Neural cell (in vitro differentiated cells): ENCODE measurements around the gene CIB4. TPM values are rescaled to one million over a fixed set of nuclear protein-coding genes. Genes with fewer than 3 reads are reported as not detected.

ENCODE experiments used
- H2AFZ ChIP-seq: fragments of 200-600, 300-800 bp; sonication (generic), shearing (Covaris generic); 2 replicates; pipeline ENCODE4 v1.6.0; 2014; ENCODE audit warnings: low read depth, mild to moderate bottlenecking, antibody characterized with exemption, low read length, moderate library complexity
- H3F3A ChIP-seq: fragments of 200-600 bp; shearing (Covaris generic); 2 replicates; pipeline ENCODE4 v1.6.1; 2016; ENCODE audit warnings: mild to moderate bottlenecking, moderate library complexity, mixed read lengths, antibody characterized with exemption, low read length; ENCODE audit not compliant: insufficient read depth, poor library complexity, severe bottlenecking
- H3K27ac ChIP-seq: fragments of 200-600, 300-800 bp; sonication (generic), shearing (Covaris generic); 2 replicates; pipeline ENCODE4 v1.5.1; 2014; ENCODE audit warnings: mild to moderate bottlenecking, low read length, moderate library complexity
- H3K27me3 ChIP-seq: fragments of 300-800, 200-600 bp; sonication (generic), shearing (Covaris generic); 2 replicates; pipeline ENCODE4 v1.6.0; 2014; ENCODE audit warnings: mild to moderate bottlenecking, low read depth, low read length, moderate library complexity; ENCODE audit not compliant: insufficient read depth
- H3K36me3 ChIP-seq: fragments of 300-800, 200-600 bp; sonication (generic), shearing (Covaris generic); 2 replicates; pipeline ENCODE4 v1.5.1; 2014; ENCODE audit warnings: mild to moderate bottlenecking, antibody characterized with exemption, low read length, moderate library complexity; ENCODE audit not compliant: insufficient read depth
- H3K4me2 ChIP-seq: fragments of 300-800, 200-600 bp; sonication (generic), shearing (Covaris generic); 2 replicates; pipeline ENCODE4 v1.6.0; 2014; ENCODE audit warnings: mild to moderate bottlenecking, low read length
- H3K4me3 ChIP-seq: fragments of 300-800, 200-600 bp; sonication (generic), shearing (Covaris generic); 2 replicates; pipeline ENCODE4 v1.5.1; 2014; ENCODE audit warnings: mild to moderate bottlenecking, low read length, moderate library complexity
- H3K79me2 ChIP-seq: fragments of 200-600 bp; shearing (Covaris generic); replicated peaks from 2 replicates; pipeline ENCODE4 v1.6.0; 2014; ENCODE audit warnings: mild to moderate bottlenecking, low read length, moderate library complexity; ENCODE audit not compliant: insufficient read depth
- H3K9ac ChIP-seq: fragments of 300-800, 200-600 bp; sonication (generic), shearing (Covaris generic); 2 replicates; pipeline ENCODE4 v1.6.1; 2016; ENCODE audit warnings: mild to moderate bottlenecking, low read length, mixed read lengths
- H3K9me2 ChIP-seq: fragments of 200-600 bp; shearing (Covaris generic); 2 replicates; pipeline ENCODE4 v1.6.1; 2016; ENCODE audit warnings: mild to moderate bottlenecking, low read length, mixed read lengths; ENCODE audit not compliant: insufficient read depth
- H3K9me3 ChIP-seq: fragments of 200-600, 300-800 bp; sonication (generic), shearing (Covaris generic); 2 replicates; pipeline ENCODE4 v1.6.1; 2016; ENCODE audit warnings: mild to moderate bottlenecking, mixed run types, low read length, moderate library complexity, mixed read lengths
- H4K20me1 ChIP-seq: fragments of 200-600 bp; shearing (Covaris generic); 2 replicates; pipeline ENCODE4 v1.6.1; 2016; ENCODE audit warnings: mild to moderate bottlenecking, mixed run types; ENCODE audit not compliant: insufficient read depth
- CTCF ChIP-seq: fragments of 450-650 bp; IDR thresholded peaks from 2 replicates; pipeline ENCODE4 v1.5.1; 2014; ENCODE audit warnings: antibody characterized with exemption, mild to moderate bottlenecking, moderate library complexity; ENCODE audit not compliant: poor library complexity, severe bottlenecking
- EP300 ChIP-seq: fragments of 450-650 bp; conservative IDR thresholded peaks from 2 replicates; pipeline ENCODE4 v1.6.1; 2014; ENCODE audit warnings: antibody characterized with exemption, mild to moderate bottlenecking, moderate library complexity; ENCODE audit not compliant: poor library complexity, severe bottlenecking
- EZH2 ChIP-seq: fragments of 200-600, 300-800 bp; shearing (Covaris generic), sonication (generic); IDR thresholded peaks from 2 replicates; pipeline ENCODE4 v1.6.1; 2014; ENCODE audit warnings: antibody characterized with exemption, low read length, borderline replicate concordance, mild to moderate bottlenecking; ENCODE audit not compliant: insufficient read depth, poor library complexity, severe bottlenecking
- MXI1 ChIP-seq: fragments of 450-650 bp; conservative IDR thresholded peaks from 2 replicates; pipeline ENCODE4 v1.6.1; 2014; ENCODE audit warnings: antibody characterized with exemption, mild to moderate bottlenecking; ENCODE audit not compliant: poor library complexity, severe bottlenecking
- RAD21 ChIP-seq: fragments of 450-650 bp; conservative IDR thresholded peaks from 2 replicates; pipeline ENCODE4 v1.6.1; 2014; ENCODE audit warnings: antibody characterized with exemption, mild to moderate bottlenecking, moderate library complexity
- REST ChIP-seq: IDR thresholded peaks from 2 replicates; pipeline ENCODE4 v1.6.1; 2012; ENCODE audit warnings: borderline replicate concordance
- SMC3 ChIP-seq: fragments of 450-650 bp; conservative IDR thresholded peaks from 2 replicates; pipeline ENCODE4 v1.6.1; 2014; ENCODE audit warnings: antibody characterized with exemption, mild to moderate bottlenecking, moderate library complexity; ENCODE audit not compliant: poor library complexity
- TAF1 ChIP-seq: IDR thresholded peaks from 2 replicates; pipeline ENCODE4 v1.6.1; 2012; ENCODE audit warnings: low read depth
- polyA plus RNA-seq: library from polyadenylated mRNA; depleted of rRNA; stranded (reverse); fragments of >200 nt; gene quantifications from 2 replicates; pipeline ENCODE4 v1.2.3, GENCODE V29; 2014

Gene CIB4
- polyA plus RNA-seq, 1 donor from 2014 or later = not detected

- no peak overlapping the region for H2AFZ ChIP-seq
- H4K20me1 ChIP-seq = no peaks in the 10 kb centered on the region
- no peak overlapping the region for H3K4me2 ChIP-seq
- TF ChIP-seq MXI1 = no peak
- TF ChIP-seq SMC3 = no peak
- no peak for TF ChIP-seq REST
- TF ChIP-seq CTCF = no peak
- H3K36me3 ChIP-seq = no peaks in the 10 kb centered on the region
- no peaks in the 10 kb centered on the region for H3F3A ChIP-seq
- H3K27ac ChIP-seq = no peak overlapping the region
- H3K27me3 ChIP-seq = no peaks in the 10 kb centered on the region
- no peaks in the 10 kb centered on the region for H3K9me2 ChIP-seq
- no peak overlapping the region for H3K4me3 ChIP-seq
- no peak overlapping the region for H3K9ac ChIP-seq
- no peaks in the 10 kb centered on the region for H3K79me2 ChIP-seq
- no peaks in the 10 kb centered on the region for H3K9me3 ChIP-seq
Measured at GRCh38 chr2:26582890-26583289, 58.3 kb downstream of the CIB4 start.

GRCh38 chr2:26581991-26582842 is 58.9 kb downstream of the CIB4 start:
- Histone ChIP-seq H3K79me2 (no peaks in the 10 kb centered on the region), H3K27ac (no peak overlapping the region), H3K4me3 (no peak overlapping the region), H3K9ac (no peak overlapping the region), H3K9me3 (no peaks in the 10 kb centered on the region), H2AFZ (no peak overlapping the region), H3K9me2 (no peaks in the 10 kb centered on the region), H4K20me1 (no peaks in the 10 kb centered on the region), H3F3A (no peaks in the 10 kb centered on the region), H3K36me3 (no peaks in the 10 kb centered on the region), H3K27me3 (no peaks in the 10 kb centered on the region), H3K4me2 (no peak overlapping the region)
- TF ChIP-seq EZH2 = no peak
- no peak for TF ChIP-seq CTCF
- no peak for TF ChIP-seq MXI1
- TF ChIP-seq TAF1 = no peak
- TF ChIP-seq SMC3 = no peak
- no peak for TF ChIP-seq EP300
- no peak for TF ChIP-seq REST
- no peak for TF ChIP-seq RAD21
